ENCODE measurements around the gene ZKSCAN3.

The ZKSCAN3 gene

DNA sequence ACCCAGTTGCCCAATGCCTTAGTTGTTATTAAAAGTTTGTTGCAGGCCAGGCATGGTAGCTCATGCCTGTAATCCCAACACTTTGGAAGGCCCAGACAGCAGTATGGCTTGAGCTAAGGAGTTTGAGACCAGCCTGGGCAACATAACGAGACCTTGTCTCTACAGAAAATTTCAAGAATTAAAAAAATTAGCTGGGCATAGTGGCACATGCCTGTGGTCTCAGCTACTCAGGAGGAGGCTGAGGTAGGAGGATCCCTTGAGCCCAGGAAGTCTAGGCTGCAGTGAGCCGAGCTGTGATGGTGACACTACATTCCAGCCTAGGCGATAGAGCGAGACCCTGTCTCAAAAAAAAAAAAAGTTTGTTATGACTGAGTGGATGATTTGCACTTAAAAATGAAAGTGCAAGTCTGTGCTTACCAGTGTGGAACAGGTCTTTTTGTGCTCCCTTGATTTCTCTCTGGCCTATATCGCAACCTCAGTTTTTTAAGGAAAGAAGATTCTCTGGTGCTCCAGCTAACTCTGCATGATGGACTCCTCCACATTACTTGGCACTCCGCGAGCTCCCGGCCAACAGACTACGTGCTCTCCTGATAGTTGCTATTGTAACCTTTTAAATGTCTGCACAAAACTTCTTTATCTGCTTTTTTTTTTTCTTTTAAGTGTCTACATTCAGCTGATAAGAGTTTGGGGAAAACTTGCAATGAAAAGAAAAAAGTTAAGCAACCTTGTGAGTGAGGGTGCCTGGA, 22.1 kb downstream of the ZKSCAN3 start:
- H3K4me3 ChIP-seq (replicated peaks in 1 of 2; ENCODE audit: low read depth in 2 of 2, low read length in 2 of 2), result no peak overlapping the region
- no peak for DNase-seq (ENCODE audit: low read depth in 2 of 2)
- TF ChIP-seq, protein P1, sequence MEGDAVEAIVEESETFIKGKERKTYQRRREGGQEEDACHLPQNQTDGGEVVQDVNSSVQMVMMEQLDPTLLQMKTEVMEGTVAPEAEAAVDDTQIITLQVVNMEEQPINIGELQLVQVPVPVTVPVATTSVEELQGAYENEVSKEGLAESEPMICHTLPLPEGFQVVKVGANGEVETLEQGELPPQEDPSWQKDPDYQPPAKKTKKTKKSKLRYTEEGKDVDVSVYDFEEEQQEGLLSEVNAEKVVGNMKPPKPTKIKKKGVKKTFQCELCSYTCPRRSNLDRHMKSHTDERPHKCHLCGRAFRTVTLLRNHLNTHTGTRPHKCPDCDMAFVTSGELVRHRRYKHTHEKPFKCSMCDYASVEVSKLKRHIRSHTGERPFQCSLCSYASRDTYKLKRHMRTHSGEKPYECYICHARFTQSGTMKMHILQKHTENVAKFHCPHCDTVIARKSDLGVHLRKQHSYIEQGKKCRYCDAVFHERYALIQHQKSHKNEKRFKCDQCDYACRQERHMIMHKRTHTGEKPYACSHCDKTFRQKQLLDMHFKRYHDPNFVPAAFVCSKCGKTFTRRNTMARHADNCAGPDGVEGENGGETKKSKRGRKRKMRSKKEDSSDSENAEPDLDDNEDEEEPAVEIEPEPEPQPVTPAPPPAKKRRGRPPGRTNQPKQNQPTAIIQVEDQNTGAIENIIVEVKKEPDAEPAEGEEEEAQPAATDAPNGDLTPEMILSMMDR (IDR thresholded peaks at IDR 0.05; ENCODE audit: low read depth, low read length), result no peak

DNA sequence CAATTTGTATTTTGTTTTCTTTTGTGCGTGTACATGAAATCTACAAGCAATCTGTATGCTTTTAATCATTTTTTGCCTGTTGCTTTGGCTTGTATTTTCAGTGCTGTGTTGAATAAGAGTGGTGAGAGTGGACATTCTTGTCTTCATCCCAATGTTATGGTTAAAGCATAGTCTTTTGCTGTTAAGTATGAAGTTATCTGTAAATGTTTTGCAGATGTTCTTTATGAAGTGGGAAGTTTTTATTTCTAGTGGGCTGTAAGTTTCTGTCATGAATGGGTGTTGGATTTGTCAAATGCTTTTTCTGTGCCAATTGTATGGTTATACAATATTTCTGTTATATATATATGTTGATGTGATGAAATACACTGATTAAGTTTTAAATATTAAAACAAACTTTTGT, 24.2 kb downstream of the ZKSCAN3 start:
- H3K4me3 ChIP-seq (replicated peaks in 1 of 2; ENCODE audit: low read depth in 2 of 2, low read length in 2 of 2), result no peak overlapping the region
- TF ChIP-seq, protein P1 (IDR thresholded peaks at IDR 0.05; ENCODE audit: low read depth, low read length), result no peak
- no peak for DNase-seq (ENCODE audit: low read depth in 2 of 2)

DNA sequence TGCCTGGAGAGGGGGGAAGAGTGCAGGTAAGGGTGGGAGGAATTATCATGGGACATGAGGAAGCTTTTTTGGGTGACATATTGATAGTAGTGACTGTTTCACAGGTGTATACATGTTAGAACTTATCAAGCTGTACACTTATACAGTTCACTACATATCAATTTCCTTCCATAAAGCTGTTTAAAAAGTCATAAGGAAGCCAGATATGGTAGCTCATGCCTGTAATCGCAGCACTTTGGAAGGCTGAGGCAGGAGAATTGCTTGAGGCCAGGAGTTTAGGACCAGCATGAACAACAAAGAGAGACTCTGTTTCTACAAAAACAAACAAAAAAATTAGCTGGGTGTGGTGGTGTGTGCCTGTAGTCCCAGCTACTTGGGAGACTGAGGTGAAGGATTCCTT, 28.1 kb downstream of the ZKSCAN3 start:
- TF ChIP-seq, protein P1 (IDR thresholded peaks at IDR 0.05; ENCODE audit: low read depth, low read length), result no peak
- no peak overlapping the region for H3K4me3 ChIP-seq (replicated peaks in 1 of 2; ENCODE audit: low read depth in 2 of 2, low read length in 2 of 2)
- DNase-seq (ENCODE audit: low read depth in 2 of 2), result no peak

DNA sequence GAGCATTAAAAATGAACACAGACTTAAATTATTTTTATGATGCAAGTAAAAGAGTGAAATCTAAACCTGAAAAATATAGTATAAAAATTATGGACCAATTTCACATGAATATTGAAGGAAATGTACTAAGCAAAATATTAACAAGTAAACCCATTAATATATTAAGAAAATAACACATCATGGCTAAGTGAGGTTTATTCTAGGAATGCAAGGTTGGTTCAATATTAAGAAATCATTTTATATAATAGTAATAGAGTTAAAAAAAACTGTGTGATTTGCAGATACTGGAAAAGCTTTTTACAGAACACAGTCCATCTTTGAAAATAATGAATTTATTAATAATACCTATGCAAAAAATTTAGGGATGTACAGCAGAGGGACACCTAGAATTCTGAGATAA, 28.9 kb downstream of the ZKSCAN3 start:
- TF ChIP-seq, protein P1 (IDR thresholded peaks at IDR 0.05; ENCODE audit: low read depth, low read length), result no peak
- H3K4me3 ChIP-seq (replicated peaks in 1 of 2; ENCODE audit: low read depth in 2 of 2, low read length in 2 of 2), result no peak overlapping the region
- no peak for DNase-seq (ENCODE audit: low read depth in 2 of 2)

DNA sequence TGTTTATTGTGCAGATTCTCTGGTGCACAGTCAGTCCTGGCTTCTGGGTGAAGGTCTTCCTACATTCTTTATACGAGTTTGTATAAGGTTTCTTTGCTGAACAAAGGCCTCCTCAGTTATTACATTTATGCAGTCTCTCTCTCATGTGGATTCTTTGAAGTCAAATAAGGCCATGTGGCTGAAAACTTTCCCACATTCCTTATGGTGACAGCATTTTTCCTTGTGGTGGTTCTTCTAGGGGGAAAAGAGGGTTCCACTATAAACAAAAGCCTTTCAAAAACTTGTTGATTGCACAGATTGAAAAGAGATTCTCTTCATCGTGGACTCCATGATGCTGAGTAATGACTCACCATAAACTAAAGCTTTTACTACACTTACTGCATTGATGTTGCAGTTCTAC, 30.6 kb downstream of the ZKSCAN3 start:
- H3K4me3 ChIP-seq (replicated peaks in 1 of 2; ENCODE audit: low read depth in 2 of 2, low read length in 2 of 2), result no peak overlapping the region
- no peak for DNase-seq (ENCODE audit: low read depth in 2 of 2)
- TF ChIP-seq, protein P1 (IDR thresholded peaks at IDR 0.05; ENCODE audit: low read depth, low read length), result no peak

DNA sequence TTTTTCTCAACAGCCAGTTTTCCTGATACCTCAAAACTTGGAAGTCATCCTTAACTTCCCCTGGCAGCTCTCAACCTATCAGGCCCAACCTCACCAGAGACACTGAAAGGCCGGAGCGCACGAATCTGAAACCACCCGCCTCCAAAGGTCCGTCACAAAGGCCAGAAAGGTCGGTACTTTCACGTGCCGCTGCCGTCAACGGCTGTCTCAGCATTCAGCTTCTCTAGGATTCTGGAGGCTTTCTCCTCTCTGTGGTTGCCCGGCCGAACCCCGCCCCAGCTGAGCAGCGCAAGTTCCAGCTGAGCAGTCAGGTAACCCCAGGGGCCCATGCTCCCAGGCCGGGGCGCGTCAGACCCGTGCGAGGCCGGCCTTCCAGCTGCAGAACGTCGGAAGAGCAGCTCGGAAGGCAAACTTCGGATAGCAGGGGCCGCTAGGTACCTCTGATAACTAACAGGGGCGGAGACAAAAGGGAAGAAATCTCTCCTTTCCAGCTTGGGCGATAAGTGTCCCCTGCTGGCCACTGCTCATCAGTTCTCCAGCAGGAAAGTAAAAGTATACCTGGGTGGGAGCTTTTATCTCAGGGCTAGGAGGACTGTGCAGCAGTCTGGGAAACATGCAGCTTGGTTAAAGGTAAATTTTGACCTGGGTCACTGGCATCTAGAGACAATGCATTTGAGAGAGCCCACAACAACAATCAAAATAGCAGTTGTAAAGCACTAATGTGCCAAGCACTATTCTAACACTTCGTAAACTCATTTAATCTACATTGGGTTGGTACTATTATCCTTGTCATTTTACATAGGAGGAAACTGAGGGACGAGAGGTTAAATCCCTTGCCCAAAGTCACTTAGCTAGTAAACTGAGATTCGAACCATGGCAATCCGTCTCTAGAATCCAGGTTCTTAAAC, 33.7 kb downstream of the ZKSCAN3 start:
- peak; percentile 93 for DNase-seq (ENCODE audit: low read depth in 2 of 2)
- TF ChIP-seq, protein P1 (IDR thresholded peaks at IDR 0.05; ENCODE audit: low read depth, low read length), result peak; percentile 62
- peak overlapping the region; percentile 48 to 51 for H3K4me3 ChIP-seq (replicated peaks in 1 of 2; ENCODE audit: low read depth in 2 of 2, low read length in 2 of 2)

Data from cardiac fibroblast (primary cell).